Measurements from ENCODE around the gene PYGB. TPM values are rescaled to one million over a fixed set of nuclear protein-coding genes. Genes with fewer than 3 reads are reported as not detected.

Gene PYGB
- total RNA-seq, 1 donor, result 203 TPM

DNA sequence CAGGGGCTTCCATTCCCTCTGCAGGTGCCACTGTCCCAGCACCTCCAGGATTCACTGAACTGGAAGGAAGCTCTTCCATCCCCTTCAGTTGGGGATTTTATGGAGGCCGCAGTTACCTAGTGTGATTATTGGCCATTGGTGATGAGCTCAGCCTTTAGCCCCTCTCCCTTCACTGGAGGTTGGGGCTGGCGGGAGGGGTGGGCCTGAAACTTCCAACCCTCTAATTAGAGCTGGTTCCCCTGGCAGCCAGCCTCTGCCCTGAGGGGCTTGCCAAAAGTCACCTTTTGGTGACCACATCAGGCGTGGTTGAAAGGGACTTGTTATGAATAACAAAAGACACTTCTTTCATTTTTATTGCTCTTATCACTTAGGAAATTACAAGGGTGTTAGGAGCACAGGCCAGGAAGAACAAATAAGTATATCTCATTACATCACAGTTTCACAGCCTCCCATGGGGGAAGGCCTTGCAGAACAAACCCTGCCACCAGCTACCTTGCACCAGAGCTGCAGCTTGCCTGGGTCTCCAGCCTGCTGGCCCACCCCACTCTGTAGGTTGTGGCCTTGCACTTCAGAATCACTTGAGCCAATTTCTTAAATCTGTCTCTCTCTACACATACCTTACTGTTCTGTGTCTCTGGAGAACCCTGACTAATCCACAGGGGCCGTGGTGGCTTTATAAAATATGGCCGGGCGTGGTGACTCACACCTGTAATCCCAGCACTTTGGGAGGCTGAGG, 5.0 kb downstream of the PYGB start:
- no peak overlapping the region for H3K4me3 ChIP-seq (ENCODE audit: low read depth, low read length)
- DNase-seq (ENCODE audit: low read depth), result no peak

GRCh38 chr20:25253606-25254275, 5.9 kb downstream of the PYGB start:
- TF ChIP-seq CTCF (IDR thresholded peaks at IDR 0.05; ENCODE audit: insufficient read depth, low read length), result no peak
- no peak for DNase-seq (ENCODE audit: low read depth)
- H3K4me3 ChIP-seq (ENCODE audit: low read depth, low read length), result no peak overlapping the region

More for the DNA sequence above, 5.0 kb downstream of the PYGB start:
- no peak for TF ChIP-seq CTCF (IDR thresholded peaks at IDR 0.05; ENCODE audit: insufficient read depth, low read length)

GRCh38 chr20:25254571-25254970, 6.7 kb downstream of the PYGB start:
- DNase-seq (ENCODE audit: low read depth), result no peak
- H3K4me3 ChIP-seq (ENCODE audit: low read depth, low read length), result no peak overlapping the region
- no peak for TF ChIP-seq CTCF (IDR thresholded peaks at IDR 0.05; ENCODE audit: insufficient read depth, low read length)

DNA sequence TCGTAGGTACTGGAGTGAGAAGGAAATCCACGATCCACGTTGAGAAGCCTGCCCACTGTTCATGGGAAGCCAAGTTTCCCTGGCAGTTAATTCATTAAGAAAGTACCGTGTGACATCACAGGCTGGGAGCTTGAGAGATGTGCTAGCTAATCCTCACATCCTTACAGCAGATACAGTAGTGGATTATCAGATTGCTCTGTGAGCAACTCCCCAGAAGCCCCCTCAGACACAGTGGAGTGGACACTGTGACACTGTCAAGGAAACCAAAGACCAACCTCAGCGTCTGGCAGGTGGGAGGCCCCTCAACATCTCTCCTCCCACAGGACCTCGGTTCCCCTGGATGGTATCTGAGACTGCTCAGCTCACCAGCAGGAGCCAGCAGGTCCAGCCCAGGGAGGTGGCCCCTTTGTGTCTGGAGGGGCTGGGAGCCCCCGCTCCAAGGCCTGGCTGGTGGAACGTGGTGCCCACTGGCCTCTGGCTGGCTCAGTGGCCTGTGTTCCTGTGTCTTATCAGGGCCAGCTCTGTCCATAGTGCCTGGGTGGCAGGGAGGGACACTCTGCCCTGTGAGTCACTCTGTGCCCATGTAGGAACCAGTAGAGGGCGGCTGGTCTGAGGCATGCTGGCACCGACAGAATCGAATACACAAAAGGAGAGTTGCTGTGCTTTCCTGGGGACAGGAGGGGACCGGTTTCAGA, 7.2 kb downstream of the PYGB start:
- TF ChIP-seq CTCF (IDR thresholded peaks at IDR 0.05; ENCODE audit: insufficient read depth, low read length), result no peak
- no peak overlapping the region for H3K4me3 ChIP-seq (ENCODE audit: low read depth, low read length)
- no peak for DNase-seq (ENCODE audit: low read depth)

DNA sequence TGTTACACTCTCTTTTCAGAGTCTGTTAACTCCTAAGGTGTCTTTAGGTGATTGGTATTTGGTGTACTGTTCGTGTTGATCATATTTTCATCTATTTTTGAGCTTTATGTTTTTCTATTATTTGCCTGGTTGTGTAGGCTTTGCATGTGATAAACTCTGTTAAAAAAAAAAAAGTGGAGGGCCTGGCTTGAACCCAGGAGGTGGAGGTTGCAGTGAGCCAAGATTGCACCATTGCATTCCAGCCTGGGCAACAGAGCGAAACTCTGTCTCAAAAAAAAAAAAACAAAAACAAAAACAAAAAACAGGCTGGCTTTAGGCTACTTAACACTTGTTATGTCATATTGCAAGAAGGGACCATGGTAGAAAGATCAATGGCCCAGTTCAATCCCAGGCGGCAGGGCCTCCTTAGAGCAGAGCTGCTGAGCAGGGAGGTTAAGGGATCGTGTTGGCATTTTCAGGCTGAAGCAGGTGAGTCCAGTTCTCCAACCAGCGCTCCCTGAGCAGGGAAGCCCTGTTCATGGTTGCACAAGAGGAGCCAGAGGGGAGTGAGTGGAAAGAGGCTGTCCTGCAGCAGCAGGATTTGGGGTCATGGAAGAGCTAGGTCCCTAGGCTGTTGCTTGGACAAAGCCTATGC, 8.5 kb downstream of the PYGB start:
- DNase-seq (ENCODE audit: low read depth), result peak; percentile 49
- TF ChIP-seq CTCF (IDR thresholded peaks at IDR 0.05; ENCODE audit: insufficient read depth, low read length), result no peak
- no peak overlapping the region for H3K4me3 ChIP-seq (ENCODE audit: low read depth, low read length)

GRCh38 chr20:25257130-25257529, 9.2 kb downstream of the PYGB start:
- no peak overlapping the region for H3K4me3 ChIP-seq (ENCODE audit: low read depth, low read length)
- DNase-seq (ENCODE audit: low read depth), result no peak
- TF ChIP-seq CTCF (IDR thresholded peaks at IDR 0.05; ENCODE audit: insufficient read depth, low read length), result no peak
